ENCODE data around the gene FBXW7.

The FBXW7 gene

DNA sequence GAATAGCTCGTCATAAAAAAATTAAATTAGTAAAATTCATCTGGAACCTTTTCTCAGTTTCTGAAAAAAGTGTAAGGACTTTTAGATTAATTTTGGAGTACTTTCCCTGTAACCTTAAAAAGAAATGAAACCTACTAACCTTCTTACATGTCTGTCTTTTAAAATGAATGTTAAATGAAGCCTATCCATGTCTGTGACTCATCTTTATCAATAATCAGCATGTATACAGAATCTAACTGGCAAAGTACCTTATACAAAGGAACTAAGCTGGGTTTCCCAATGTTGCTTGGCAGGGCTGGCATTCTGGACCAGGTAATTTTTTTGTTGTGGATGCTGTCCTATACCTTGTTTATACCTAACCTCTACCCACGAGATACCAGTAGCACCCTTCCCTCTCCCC lies 13.6 kb downstream of the FBXW7 start:
- H3K36me3 ChIP-seq (ENCODE audit: insufficient read depth, low read length), result no peaks in the 10 kb centered on the region

DNA sequence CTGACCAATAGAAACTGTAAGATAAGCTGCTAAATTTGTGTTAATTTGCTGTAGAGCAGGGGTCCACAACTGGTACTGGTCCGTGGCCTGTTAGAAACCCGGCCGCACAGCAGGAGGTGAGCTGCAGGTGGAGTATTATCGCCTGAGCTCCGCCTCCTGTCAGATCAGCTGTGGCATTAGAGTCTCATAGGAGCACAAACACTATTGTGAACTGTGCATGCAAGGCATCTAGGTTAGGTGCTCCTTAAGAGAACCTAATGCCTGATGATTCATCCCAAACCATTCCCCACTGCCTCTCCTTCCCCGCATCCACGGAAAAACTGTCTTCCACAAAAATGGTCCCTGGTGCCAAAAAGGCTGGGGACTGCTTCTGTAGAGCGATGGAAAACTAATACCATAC lies 19.7 kb downstream of the FBXW7 start:
- Histone ChIP-seq H3K4me2 (ENCODE audit: low read depth, low read length, poor library complexity, severe bottlenecking) (no peak overlapping the region), H3K79me2 (ENCODE audit: insufficient read depth, low read length) (peaks cover 73% of the 10 kb centered on the region), H4K20me1 (ENCODE audit: insufficient read depth, low read length, poor library complexity, severe bottlenecking) (peaks cover 16% of the 10 kb centered on the region)

More for the DNA sequence above, 13.6 kb downstream of the FBXW7 start:
- 0 out of 2 replicates have a peak, but pooled peaks cover 3% of the 10 kb centered on the region for H3F3A ChIP-seq (ENCODE audit: low read depth)
- peaks cover 43% of the 10 kb centered on the region for H3K4me1 ChIP-seq (ENCODE audit: insufficient read depth, low read length, poor library complexity, severe bottlenecking)
- H2AFZ ChIP-seq (ENCODE audit: low read length), result no peak overlapping the region
- no peak overlapping the region for H3K4me2 ChIP-seq (ENCODE audit: low read depth, low read length, poor library complexity, severe bottlenecking)
- H3K79me2 ChIP-seq (ENCODE audit: insufficient read depth, low read length), result peaks cover 85% of the 10 kb centered on the region
- no peak overlapping the region for H3K4me3 ChIP-seq (ENCODE audit: low read length, poor library complexity, severe bottlenecking)
- H3K27me3 ChIP-seq (ENCODE audit: insufficient read depth, low read length, poor library complexity, severe bottlenecking), result no peaks in the 10 kb centered on the region
- H4K20me1 ChIP-seq (ENCODE audit: insufficient read depth, low read length, poor library complexity, severe bottlenecking), result peaks cover 34% of the 10 kb centered on the region
- TF ChIP-seq, protein P1, sequence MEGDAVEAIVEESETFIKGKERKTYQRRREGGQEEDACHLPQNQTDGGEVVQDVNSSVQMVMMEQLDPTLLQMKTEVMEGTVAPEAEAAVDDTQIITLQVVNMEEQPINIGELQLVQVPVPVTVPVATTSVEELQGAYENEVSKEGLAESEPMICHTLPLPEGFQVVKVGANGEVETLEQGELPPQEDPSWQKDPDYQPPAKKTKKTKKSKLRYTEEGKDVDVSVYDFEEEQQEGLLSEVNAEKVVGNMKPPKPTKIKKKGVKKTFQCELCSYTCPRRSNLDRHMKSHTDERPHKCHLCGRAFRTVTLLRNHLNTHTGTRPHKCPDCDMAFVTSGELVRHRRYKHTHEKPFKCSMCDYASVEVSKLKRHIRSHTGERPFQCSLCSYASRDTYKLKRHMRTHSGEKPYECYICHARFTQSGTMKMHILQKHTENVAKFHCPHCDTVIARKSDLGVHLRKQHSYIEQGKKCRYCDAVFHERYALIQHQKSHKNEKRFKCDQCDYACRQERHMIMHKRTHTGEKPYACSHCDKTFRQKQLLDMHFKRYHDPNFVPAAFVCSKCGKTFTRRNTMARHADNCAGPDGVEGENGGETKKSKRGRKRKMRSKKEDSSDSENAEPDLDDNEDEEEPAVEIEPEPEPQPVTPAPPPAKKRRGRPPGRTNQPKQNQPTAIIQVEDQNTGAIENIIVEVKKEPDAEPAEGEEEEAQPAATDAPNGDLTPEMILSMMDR (conservative IDR thresholded peaks at IDR 0.05; ENCODE audit: low read length), result no peak
- TF ChIP-seq EZH2phosphoT487 (IDR thresholded peaks at IDR 0.05; ENCODE audit: borderline replicate concordance), result no peak
- no peaks in the 10 kb centered on the region for H3K9me3 ChIP-seq (ENCODE audit: insufficient read depth, low read depth, low read length)
- no peaks in the 10 kb centered on the region for H3K9me2 ChIP-seq (replicated peaks; ENCODE audit: low read depth, low read length)
- H3K9ac ChIP-seq (ENCODE audit: low read depth, low read length, poor library complexity, severe bottlenecking), result no peak overlapping the region

DNA sequence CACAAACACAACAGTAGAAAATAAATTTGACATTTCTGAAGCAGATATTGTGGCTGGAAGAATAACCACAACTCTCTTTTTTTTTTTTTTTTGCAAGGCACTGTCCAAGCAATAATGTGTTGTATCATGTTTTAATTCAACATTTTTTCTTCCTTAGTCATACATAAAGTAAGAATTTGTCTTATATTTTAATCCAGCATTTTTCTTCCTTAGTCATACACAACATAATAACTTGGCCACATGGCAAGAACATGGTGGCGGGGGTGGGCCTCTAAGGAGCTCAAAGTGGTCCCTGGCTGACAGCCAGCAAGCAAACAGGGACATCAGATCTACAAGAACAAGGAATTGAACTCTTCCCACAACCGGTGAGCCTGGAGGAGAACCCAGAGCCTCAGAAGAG lies 20.2 kb downstream of the FBXW7 start:
- Histone ChIP-seq H4K20me1 (ENCODE audit: insufficient read depth, low read length, poor library complexity, severe bottlenecking) (peaks cover 16% of the 10 kb centered on the region), H3K4me1 (ENCODE audit: insufficient read depth, low read length, poor library complexity, severe bottlenecking) (peaks cover 8% of the 10 kb centered on the region), H3F3A (ENCODE audit: low read depth) (no peaks in the 10 kb centered on the region), H3K27me3 (ENCODE audit: insufficient read depth, low read length, poor library complexity, severe bottlenecking) (no peaks in the 10 kb centered on the region), H3K9me3 (ENCODE audit: insufficient read depth, low read depth, low read length) (no peaks in the 10 kb centered on the region), H3K4me2 (ENCODE audit: low read depth, low read length, poor library complexity, severe bottlenecking) (no peak overlapping the region), H3K9me2 (replicated peaks; ENCODE audit: low read depth, low read length) (no peaks in the 10 kb centered on the region), H2AFZ (ENCODE audit: low read length) (no peak overlapping the region), H3K36me3 (ENCODE audit: insufficient read depth, low read length) (no peaks in the 10 kb centered on the region), H3K4me3 (ENCODE audit: low read length, poor library complexity, severe bottlenecking) (no peak overlapping the region), H3K9ac (ENCODE audit: low read depth, low read length, poor library complexity, severe bottlenecking) (no peak overlapping the region), H3K79me2 (ENCODE audit: insufficient read depth, low read length) (peaks cover 73% of the 10 kb centered on the region)
- TF ChIP-seq, protein P1 (conservative IDR thresholded peaks at IDR 0.05; ENCODE audit: low read length), result no peak
- no peak for TF ChIP-seq EZH2phosphoT487 (IDR thresholded peaks at IDR 0.05; ENCODE audit: borderline replicate concordance)

More for the DNA sequence above, 19.7 kb downstream of the FBXW7 start:
- no peak overlapping the region for H3K4me3 ChIP-seq (ENCODE audit: low read length, poor library complexity, severe bottlenecking)
- no peaks in the 10 kb centered on the region for H3K9me2 ChIP-seq (replicated peaks; ENCODE audit: low read depth, low read length)
- peaks cover 8% of the 10 kb centered on the region for H3K4me1 ChIP-seq (ENCODE audit: insufficient read depth, low read length, poor library complexity, severe bottlenecking)
- no peaks in the 10 kb centered on the region for H3K36me3 ChIP-seq (ENCODE audit: insufficient read depth, low read length)
- no peaks in the 10 kb centered on the region for H3K27me3 ChIP-seq (ENCODE audit: insufficient read depth, low read length, poor library complexity, severe bottlenecking)
- H3F3A ChIP-seq (ENCODE audit: low read depth), result no peaks in the 10 kb centered on the region
- H2AFZ ChIP-seq (ENCODE audit: low read length), result no peak overlapping the region
- TF ChIP-seq, protein P1 (conservative IDR thresholded peaks at IDR 0.05; ENCODE audit: low read length), result no peak
- TF ChIP-seq EZH2phosphoT487 (IDR thresholded peaks at IDR 0.05; ENCODE audit: borderline replicate concordance), result no peak
- no peak overlapping the region for H3K9ac ChIP-seq (ENCODE audit: low read depth, low read length, poor library complexity, severe bottlenecking)
- no peaks in the 10 kb centered on the region for H3K9me3 ChIP-seq (ENCODE audit: insufficient read depth, low read depth, low read length)

All from Loucy (cell line).